Measurements from ENCODE around the gene SLC16A7. TPM values are rescaled to one million over a fixed set of nuclear protein-coding genes. Genes with fewer than 3 reads are reported as not detected.
"Not testable (repeated sequence)": the region's sequence is repeated elsewhere in the genome, so short reads cannot be mapped to it uniquely, and the experiment has no call there.

Gene SLC16A7
- total RNA-seq, 2 experiments from 2014 or later = 30.7 to 34.1 TPM

- CTCF ChIA-PET (ENCODE audit: unreplicated experiment) = no interaction called here
- POLR2A ChIA-PET = interaction anchor here (2.2 kb wide), 1 partner anchor 10 kb away, joined by 6 read pairs; no protein-coding TSS in a partner anchor
Observed at GRCh38 chr12:59600171-59600570, 4.3 kb downstream of the SLC16A7 start.

GRCh38 chr12:59603754-59604153, 7.9 kb downstream of the SLC16A7 start:
- Histone ChIP-seq H3K27ac (ENCODE audit: low read depth, low read length, poor library complexity, severe bottlenecking) (no peak overlapping the region), H3K4me2 (ENCODE audit: low read length) (no peak overlapping the region), H3K4me1 (ENCODE audit: insufficient read depth, low read length, poor library complexity, severe bottlenecking) (no peaks in the 10 kb centered on the region), H3K36me3 (ENCODE audit: insufficient read depth, low read length) (peaks cover 93% of the 10 kb centered on the region), H3K9me3 (ENCODE audit: low read length) (no peaks in the 10 kb centered on the region; the same call in 1 of the 2 replicates), H3K4me3 (ENCODE audit: low read depth, low read length, poor library complexity, severe bottlenecking) (no peak overlapping the region), H4K20me1 (ENCODE audit: insufficient read depth, low read length) (peaks cover 14% of the 10 kb centered on the region; the same call in 1 of the 2 replicates), H2AFZ (ENCODE audit: low read length) (no peak overlapping the region), H3K79me2 (ENCODE audit: insufficient read depth, low read depth, low read length) (peaks cover 89% of the 10 kb centered on the region; the same call in 1 of the 2 replicates), H3K9me2 (ENCODE audit: insufficient read depth, low read length) (no peaks in the 10 kb centered on the region)
- POLR2A ChIA-PET = interaction anchor here (0.7 to 1.6 kb wide), 3 partner anchors 8 to 55 kb away, joined by 3 to 4 read pairs (median 4); partner anchors contain the start of gene SLC16A7
- intact Hi-C loops (cut with micrococcal nuclease; ENCODE audit: unreplicated experiment) = no loop called here
- CTCF ChIA-PET (ENCODE audit: unreplicated experiment) = no interaction called here
- TF ChIP-seq EZH2phosphoT487 (IDR thresholded peaks at IDR 0.05; ENCODE audit: borderline replicate concordance, low read depth, low read length) = no peak
- TF ChIP-seq CTCF (conservative IDR thresholded peaks at IDR 0.05; ENCODE audit: low read length) = no peak
- DNase-seq (ENCODE audit: low spot score) = no peak
- BruUV-seq (replicated peaks) = no TSS peak

More at GRCh38 chr12:59600171-59600570, 4.3 kb downstream of the SLC16A7 start:
- Histone ChIP-seq H4K20me1 (ENCODE audit: insufficient read depth, low read length) (peaks cover 6% of the 10 kb centered on the region; the same call in 1 of the 2 replicates), H3K4me2 (ENCODE audit: low read length) (no peak overlapping the region), H3K27ac (ENCODE audit: low read depth, low read length, poor library complexity, severe bottlenecking) (no peak overlapping the region), H3K9me2 (ENCODE audit: insufficient read depth, low read length) (no peaks in the 10 kb centered on the region), H2AFZ (ENCODE audit: low read length) (no peak overlapping the region), H3K79me2 (ENCODE audit: insufficient read depth, low read depth, low read length) (peaks cover 79% of the 10 kb centered on the region; the same call in 1 of the 2 replicates), H3K4me1 (ENCODE audit: insufficient read depth, low read length, poor library complexity, severe bottlenecking) (peaks cover 12% of the 10 kb centered on the region), H3K4me3 (ENCODE audit: low read depth, low read length, poor library complexity, severe bottlenecking) (no peak overlapping the region), H3K9me3 (ENCODE audit: low read length) (no peaks in the 10 kb centered on the region; the same call in 1 of the 2 replicates), H3K36me3 (ENCODE audit: insufficient read depth, low read length) (peaks cover 71% of the 10 kb centered on the region)
- intact Hi-C loops (cut with micrococcal nuclease; ENCODE audit: unreplicated experiment) = no loop called here
- DNase-seq (ENCODE audit: low spot score) = no peak
- no TSS peak for BruUV-seq (replicated peaks)
- no peak for TF ChIP-seq EZH2phosphoT487 (IDR thresholded peaks at IDR 0.05; ENCODE audit: borderline replicate concordance, low read depth, low read length)
- no peak for TF ChIP-seq CTCF (conservative IDR thresholded peaks at IDR 0.05; ENCODE audit: low read length)

GRCh38 chr12:59612823-59613434, 17.1 kb downstream of the SLC16A7 start:
- H4K20me1 ChIP-seq (ENCODE audit: insufficient read depth, low read length); BruUV-seq (replicated peaks); POLR2A ChIA-PET; H3K4me3 ChIP-seq (ENCODE audit: low read depth, low read length, poor library complexity, severe bottlenecking); CTCF ChIA-PET (ENCODE audit: unreplicated experiment); H3K4me2 ChIP-seq (ENCODE audit: low read length); DNase-seq (ENCODE audit: low spot score); H3K27ac ChIP-seq (ENCODE audit: low read depth, low read length, poor library complexity, severe bottlenecking); H2AFZ ChIP-seq (ENCODE audit: low read length); intact Hi-C loops (cut with micrococcal nuclease; ENCODE audit: unreplicated experiment); H3K4me1 ChIP-seq (ENCODE audit: insufficient read depth, low read length, poor library complexity, severe bottlenecking); H3K9me2 ChIP-seq (ENCODE audit: insufficient read depth, low read length): not testable (repeated sequence)
- Histone ChIP-seq H3K9me3 (ENCODE audit: low read length) (peaks cover 40% of the 10 kb centered on the region), H3K79me2 (ENCODE audit: insufficient read depth, low read depth, low read length) (peaks cover 29% of the 10 kb centered on the region; the same call in 1 of the 2 replicates), H3K36me3 (ENCODE audit: insufficient read depth, low read length) (peaks cover 58% of the 10 kb centered on the region)

All from OCI-LY7 (cell line).